Muscle layer of colon (tissue), 2 donors: ENCODE measurements around the gene CTPS2.

ENCODE experiments used
- H3K27ac ChIP-seq: one replicate; pipeline ENCODE4 v1.7.0; 2013; ENCODE audit warnings: low read depth, mild to moderate bottlenecking, low read length, moderate library complexity
- H3K27me3 ChIP-seq, 2 donors: one replicate each; pipeline ENCODE4 v1.7.0; 2013; ENCODE audit warnings: low read length in 2 of 2, mild to moderate bottlenecking in 2 of 2; ENCODE audit not compliant: insufficient read depth in 2 of 2, control insufficient read depth in 1 of 2
- H3K36me3 ChIP-seq: one replicate; pipeline ENCODE4 v1.7.0; 2013; ENCODE audit warnings: mild to moderate bottlenecking, low read length; ENCODE audit not compliant: insufficient read depth
- H3K4me1 ChIP-seq: one replicate; pipeline ENCODE4 v1.7.0; 2013; ENCODE audit warnings: mild to moderate bottlenecking, low read length; ENCODE audit not compliant: insufficient read depth
- H3K4me3 ChIP-seq, 2 donors: one replicate each; pipeline ENCODE4 v1.7.0; 2013; ENCODE audit warnings: low read length in 2 of 2, low read depth in 1 of 2, mild to moderate bottlenecking in 1 of 2, moderate library complexity in 1 of 2
- H3K9ac ChIP-seq: one replicate; pipeline ENCODE4 v1.7.0; 2013; ENCODE audit warnings: low read length
- H3K9me3 ChIP-seq: one replicate; pipeline ENCODE4 v1.7.0; 2013; ENCODE audit warnings: mild to moderate bottlenecking, low read length
- donor health status: abdominal sarcoma.
- donor health status: Adenocarcinoma of cecum.

CTPS2 gene

DNA sequence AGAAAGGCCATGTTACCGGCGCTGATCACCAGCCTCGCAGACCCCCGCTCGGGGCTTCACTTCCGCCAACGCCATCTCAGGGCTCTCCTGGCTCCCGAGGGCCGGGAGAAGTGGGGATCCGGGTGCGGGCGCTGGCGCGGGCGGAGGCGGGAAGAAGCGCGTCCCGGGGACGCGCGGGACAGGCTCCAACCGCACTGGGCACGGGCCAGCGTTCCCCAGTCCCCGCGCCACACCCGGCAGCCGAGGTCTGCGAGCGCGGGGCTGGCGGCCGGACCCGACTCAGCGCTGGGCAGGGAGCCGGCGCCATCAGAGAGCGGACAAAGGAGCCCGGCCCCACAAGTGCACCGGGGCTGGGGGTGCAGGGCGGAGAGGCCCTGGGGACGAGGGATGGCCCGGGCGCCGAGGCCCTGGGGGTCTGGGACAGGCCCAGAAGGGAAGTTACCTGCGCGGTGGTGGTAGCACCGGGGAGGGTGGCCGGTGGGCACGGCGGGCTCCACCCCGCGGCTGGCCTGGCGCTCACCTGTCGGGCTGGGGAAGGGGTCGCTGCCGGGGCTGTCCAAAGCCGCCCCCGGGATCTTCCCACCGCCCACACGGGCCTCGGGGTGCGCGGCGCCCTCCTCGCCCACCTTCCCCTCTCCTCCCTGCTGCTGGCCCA is 449 bp downstream of the CTPS2 start:
- Histone ChIP-seq H3K27ac (peak overlapping the region; percentile 70), H3K9me3 (no peaks in the 10 kb centered on the region)

GRCh38 chrX:16711219-16711811 is 1.2 kb downstream of the CTPS2 start:
- peak overlapping the region; percentile 62 to 63 for H3K4me3 ChIP-seq
- peaks cover 4% of the 10 kb centered on the region for H3K4me1 ChIP-seq
- H3K27ac ChIP-seq: peak overlapping the region; percentile 70
- no peaks in the 10 kb centered on the region for H3K9me3 ChIP-seq
- peak overlapping the region; percentile 33 for H3K9ac ChIP-seq
- H3K36me3 ChIP-seq: no peaks in the 10 kb centered on the region
- peaks cover 0 to 21% of the 10 kb centered on the region in 2 donors for H3K27me3 ChIP-seq

More for the DNA sequence above, 449 bp downstream of the CTPS2 start:
- peaks cover 0 to 21% of the 10 kb centered on the region in 2 donors for H3K27me3 ChIP-seq
- peak overlapping the region; percentile 62 to 63 for H3K4me3 ChIP-seq
- H3K4me1 ChIP-seq: peaks cover 4% of the 10 kb centered on the region
- no peaks in the 10 kb centered on the region for H3K36me3 ChIP-seq
- peak overlapping the region; percentile 33 for H3K9ac ChIP-seq

DNA sequence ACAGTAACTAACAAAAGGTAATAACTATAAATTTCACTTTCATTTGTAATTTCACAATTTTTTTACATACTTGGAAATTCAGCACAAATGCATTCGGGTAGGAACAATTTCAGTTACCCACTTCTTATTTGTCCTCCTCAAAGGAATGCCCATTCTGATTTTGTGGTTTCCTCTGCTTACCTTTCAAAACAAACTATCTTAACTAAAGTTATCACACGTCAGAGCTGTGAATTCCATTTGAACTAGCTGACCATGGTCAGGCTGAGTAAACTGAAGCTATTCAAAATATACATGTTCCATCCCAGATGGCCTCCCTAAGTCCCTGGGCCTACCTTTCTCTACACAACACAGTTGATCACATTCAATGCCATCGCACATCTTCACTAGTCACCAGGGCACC is 4.5 kb downstream of the CTPS2 start:
- Histone ChIP-seq H3K9me3 (no peaks in the 10 kb centered on the region), H3K27me3 (peaks cover 0 to 15% of the 10 kb centered on the region in 2 donors), H3K27ac (no peak overlapping the region), H3K9ac (no peak overlapping the region), H3K4me3 (no peak overlapping the region), H3K36me3 (no peaks in the 10 kb centered on the region), H3K4me1 (peaks cover 4% of the 10 kb centered on the region)

GRCh38 chrX:16705370-16705769 is 7.1 kb downstream of the CTPS2 start:
- H3K9ac ChIP-seq: no peak overlapping the region
- H3K4me1 ChIP-seq: no peaks in the 10 kb centered on the region
- no peak overlapping the region for H3K4me3 ChIP-seq
- no peaks in the 10 kb centered on the region for H3K27me3 ChIP-seq
- no peaks in the 10 kb centered on the region for H3K36me3 ChIP-seq
- no peaks in the 10 kb centered on the region for H3K9me3 ChIP-seq
- H3K27ac ChIP-seq: no peak overlapping the region

DNA sequence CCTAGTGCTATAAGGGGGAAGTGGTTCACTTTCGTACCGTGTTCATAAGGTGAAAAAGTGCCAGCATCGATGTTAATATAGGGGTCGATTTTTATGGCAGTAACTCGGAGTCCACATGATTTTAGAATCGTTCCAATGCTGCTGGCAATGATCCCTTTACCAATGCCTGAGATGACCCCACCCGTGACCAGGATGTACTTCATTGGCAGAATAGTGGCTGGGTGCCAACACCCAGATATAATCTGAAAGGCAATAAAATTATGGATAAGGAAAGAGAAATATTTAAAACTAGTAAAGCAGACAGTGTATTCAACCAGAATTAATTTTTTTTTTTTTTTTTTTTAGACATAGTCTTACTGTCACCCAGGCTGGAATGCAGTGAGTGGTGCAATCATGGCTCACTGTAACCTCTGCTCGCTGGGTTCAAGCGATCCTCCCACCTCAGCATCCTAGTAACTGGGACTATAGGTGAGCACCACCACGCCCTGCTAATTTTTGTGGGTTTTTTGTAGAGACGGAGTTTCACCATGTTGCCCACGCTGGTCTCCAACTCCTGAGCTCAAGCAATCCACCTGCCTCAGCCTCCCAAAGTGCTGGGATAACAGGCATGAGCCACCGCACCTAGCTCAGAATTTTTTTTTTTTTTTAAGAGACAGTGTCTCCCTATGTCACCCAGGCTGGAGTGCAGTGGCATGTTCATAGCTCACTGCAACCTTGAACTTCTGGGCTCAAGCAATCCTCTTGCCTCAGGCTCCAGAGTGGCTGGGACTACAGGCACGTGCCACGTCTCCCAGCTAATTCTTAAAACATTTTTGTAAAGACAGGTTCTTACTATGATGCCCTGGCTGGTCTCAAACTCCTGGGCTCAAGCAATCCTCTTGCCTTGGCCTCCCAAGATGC is 9.5 kb downstream of the CTPS2 start:
- Histone ChIP-seq H3K27ac (no peak overlapping the region), H3K36me3 (no peaks in the 10 kb centered on the region), H3K9ac (no peak overlapping the region), H3K27me3 (no peaks in the 10 kb centered on the region), H3K4me1 (no peaks in the 10 kb centered on the region), H3K4me3 (no peak overlapping the region), H3K9me3 (no peaks in the 10 kb centered on the region)

DNA sequence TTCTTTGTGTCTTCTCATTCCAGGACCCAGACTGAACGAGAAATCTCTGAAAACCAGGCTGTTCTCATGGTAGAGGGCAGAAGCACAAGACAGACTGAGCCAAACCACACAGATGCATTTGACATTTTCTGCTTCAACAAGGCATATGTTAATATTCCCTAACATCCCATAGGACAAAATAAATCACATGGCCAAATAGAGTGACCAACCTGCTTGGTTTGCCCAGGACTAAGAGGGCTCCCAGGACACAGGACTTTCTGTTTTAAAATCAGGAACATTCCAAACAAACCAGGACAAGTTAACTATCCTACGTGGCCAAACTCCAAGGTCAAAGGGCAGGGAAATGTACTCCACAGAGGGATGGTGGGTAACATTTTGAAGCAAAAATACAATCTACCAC is 11.7 kb downstream of the CTPS2 start:
- H3K4me1 ChIP-seq: no peaks in the 10 kb centered on the region
- no peak overlapping the region for H3K4me3 ChIP-seq
- H3K27me3 ChIP-seq: no peaks in the 10 kb centered on the region
- no peaks in the 10 kb centered on the region for H3K9me3 ChIP-seq
- H3K27ac ChIP-seq: no peak overlapping the region
- no peaks in the 10 kb centered on the region for H3K36me3 ChIP-seq
- H3K9ac ChIP-seq: no peak overlapping the region

DNA sequence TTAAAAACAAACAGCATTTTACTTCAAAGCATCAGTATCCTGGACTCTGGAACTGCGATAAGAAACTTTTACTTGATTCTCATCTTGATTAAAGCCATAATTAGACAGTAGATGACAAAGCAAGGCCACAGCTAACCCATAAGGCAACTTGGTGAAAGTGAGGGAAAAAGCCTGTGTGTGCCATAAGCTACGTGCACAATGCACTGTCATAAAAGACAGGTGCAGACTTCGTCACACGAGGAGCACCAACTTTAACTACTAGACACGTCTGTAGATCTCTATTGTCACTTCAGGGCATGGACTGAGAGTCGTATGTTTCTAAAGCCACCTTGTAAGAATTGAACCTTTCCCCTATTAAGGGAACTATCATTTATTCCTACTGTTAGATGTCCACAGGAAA is 13.1 kb downstream of the CTPS2 start:
- H3K4me3 ChIP-seq: no peak overlapping the region

DNA sequence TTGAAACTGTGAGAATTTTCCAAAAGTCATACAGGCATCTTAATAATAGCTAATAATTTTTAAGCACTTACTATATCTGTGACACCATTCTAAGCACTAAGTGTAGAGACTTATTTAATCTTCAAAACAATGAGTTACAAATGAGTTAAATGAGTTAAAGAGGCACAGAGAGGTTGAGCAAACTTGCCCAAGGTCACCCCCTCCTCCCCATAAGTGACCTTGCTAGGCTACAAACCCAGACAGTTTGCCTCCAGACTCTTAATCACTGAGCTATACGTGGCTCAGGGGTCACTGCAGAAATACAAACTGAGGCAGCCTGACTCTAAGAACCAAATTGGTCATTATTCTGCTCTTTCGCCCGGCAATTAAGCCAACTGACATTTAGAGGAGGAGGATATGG is 15.5 kb downstream of the CTPS2 start:
- Histone ChIP-seq H3K4me1 (no peaks in the 10 kb centered on the region), H3K27me3 (no peaks in the 10 kb centered on the region), H3K9ac (no peak overlapping the region), H3K4me3 (no peak overlapping the region), H3K9me3 (no peaks in the 10 kb centered on the region), H3K27ac (no peak overlapping the region), H3K36me3 (peaks cover 5% of the 10 kb centered on the region)

More for the DNA sequence above, 13.1 kb downstream of the CTPS2 start:
- Histone ChIP-seq H3K9ac (no peak overlapping the region), H3K4me1 (no peaks in the 10 kb centered on the region), H3K27ac (no peak overlapping the region), H3K27me3 (no peaks in the 10 kb centered on the region), H3K9me3 (no peaks in the 10 kb centered on the region), H3K36me3 (no peaks in the 10 kb centered on the region)

DNA sequence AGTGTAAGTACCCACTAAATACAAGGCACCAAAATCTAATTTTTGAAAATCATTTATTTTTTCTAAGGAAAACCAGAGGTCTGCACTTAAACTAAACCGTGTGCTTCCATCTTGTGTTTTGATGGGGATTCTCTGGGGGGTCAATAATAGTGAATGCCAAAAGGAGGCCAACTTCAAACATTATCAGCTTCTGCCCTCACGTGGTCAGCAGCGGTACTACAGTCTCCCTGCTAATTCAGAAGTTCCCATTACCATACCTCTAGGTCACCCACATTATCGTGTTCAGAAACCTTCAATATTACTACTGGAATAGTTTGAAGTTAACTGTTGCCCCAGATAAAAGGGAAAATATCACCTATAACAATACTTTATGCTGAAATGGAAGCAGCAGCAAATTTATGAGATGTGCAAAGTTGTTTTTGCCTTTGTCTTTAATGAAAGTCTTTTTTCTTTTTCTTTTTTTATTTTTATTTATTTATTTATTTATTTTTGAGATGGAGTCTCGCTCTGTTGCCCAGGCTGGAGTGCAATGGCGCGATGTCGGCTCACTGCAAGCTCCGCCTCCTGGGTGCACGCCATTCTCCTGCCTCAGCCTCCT is 17.3 kb downstream of the CTPS2 start:
- Histone ChIP-seq H3K36me3 (peaks cover 5% of the 10 kb centered on the region), H3K4me3 (no peak overlapping the region), H3K27me3 (no peaks in the 10 kb centered on the region), H3K9ac (no peak overlapping the region), H3K4me1 (no peaks in the 10 kb centered on the region), H3K27ac (no peak overlapping the region), H3K9me3 (no peaks in the 10 kb centered on the region)

DNA sequence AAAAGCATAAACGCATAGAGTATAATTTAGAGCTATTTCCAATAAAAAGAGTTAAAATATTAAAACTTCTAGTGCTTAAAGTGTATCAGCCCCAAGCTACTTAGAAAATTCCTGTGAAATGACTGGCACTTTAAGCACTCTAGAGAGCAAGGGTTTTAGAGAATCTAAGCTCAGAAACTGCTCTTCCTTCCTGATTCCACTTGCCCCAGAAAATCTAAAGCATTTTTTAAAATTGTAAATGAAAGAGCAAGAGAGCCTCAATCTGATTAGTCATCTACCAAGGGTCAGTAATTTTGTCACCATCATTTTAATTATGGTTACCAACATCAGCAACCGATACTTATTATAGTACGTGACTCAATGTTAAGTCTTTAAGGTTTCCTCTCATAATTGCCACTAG is 25.0 kb downstream of the CTPS2 start:
- H3K9ac ChIP-seq: no peak overlapping the region
- H3K27ac ChIP-seq: no peak overlapping the region
- peaks cover 9% of the 10 kb centered on the region for H3K36me3 ChIP-seq
- no peaks in the 10 kb centered on the region for H3K27me3 ChIP-seq
- no peaks in the 10 kb centered on the region for H3K9me3 ChIP-seq
- no peak overlapping the region for H3K4me3 ChIP-seq
- no peaks in the 10 kb centered on the region for H3K4me1 ChIP-seq

DNA sequence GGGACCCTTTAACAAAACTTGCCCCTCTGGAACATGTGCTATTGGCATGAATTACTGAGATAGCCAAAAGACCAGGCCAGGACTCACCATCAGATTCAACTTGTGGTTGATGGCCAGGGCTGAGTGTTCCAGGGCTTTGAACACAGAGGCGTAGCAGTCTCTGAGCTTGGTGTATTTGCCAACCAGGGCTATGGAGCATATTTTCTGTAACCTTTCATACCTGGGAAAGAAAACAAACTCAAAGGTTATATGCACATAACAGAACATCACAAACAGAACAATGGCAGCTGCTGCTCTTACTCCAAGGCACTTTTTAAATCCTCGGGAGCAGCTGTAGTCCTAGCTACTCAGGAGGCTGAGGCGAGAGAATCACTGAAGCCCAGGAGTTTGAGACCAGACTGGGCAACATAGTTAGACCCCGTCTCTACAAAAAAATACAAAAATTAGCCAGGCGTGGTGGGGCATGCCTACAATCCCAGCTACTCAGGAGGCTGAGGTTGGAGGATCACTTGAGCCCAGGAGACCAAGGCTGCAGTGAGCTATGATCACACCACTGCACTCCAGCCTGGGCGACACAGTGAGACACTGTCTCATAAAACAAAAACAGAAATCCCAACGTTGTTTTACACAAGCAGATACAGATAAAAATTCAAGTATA is 29.3 kb downstream of the CTPS2 start:
- H3K9me3 ChIP-seq: no peaks in the 10 kb centered on the region
- no peaks in the 10 kb centered on the region for H3K27me3 ChIP-seq
- H3K4me1 ChIP-seq: no peaks in the 10 kb centered on the region
- H3K9ac ChIP-seq: no peak overlapping the region
- H3K27ac ChIP-seq: no peak overlapping the region
- H3K4me3 ChIP-seq: no peak overlapping the region
- peaks cover 7% of the 10 kb centered on the region for H3K36me3 ChIP-seq
